COLO668 (cell line): ENCODE data around the gene MYCBPAP.

Experiments used
- DNase-seq: peaks from one replicate; lab custom pipeline; 2025; ENCODE audit not compliant: unreplicated experiment; lab: John Stamatoyannopoulos, UW

The MYCBPAP gene

GRCh38 chr17:50568659-50569058 is 60.4 kb downstream of the MYCBPAP start:
- no peak for DNase-seq

- DNase-seq, result no peak
Measured at GRCh38 chr17:50569592-50569991, 61.4 kb downstream of the MYCBPAP start.

- no peak for DNase-seq
Measured at GRCh38 chr17:50570032-50570431, 61.8 kb downstream of the MYCBPAP start.

GRCh38 chr17:50570528-50570927 is 62.3 kb downstream of the MYCBPAP start:
- DNase-seq, result no peak

- no peak for DNase-seq
Measured at GRCh38 chr17:50571681-50572080, 63.4 kb downstream of the MYCBPAP start.

- DNase-seq, result no peak
Measured at GRCh38 chr17:50572541-50572940, 64.3 kb downstream of the MYCBPAP start.

GRCh38 chr17:50573866-50574611 is 65.8 kb downstream of the MYCBPAP start:
- DNase-seq, result no peak

GRCh38 chr17:50575581-50576210 is 67.5 kb downstream of the MYCBPAP start:
- DNase-seq, result peak; percentile 58

- no peak for DNase-seq
Measured at GRCh38 chr17:50576864-50577263, 68.6 kb downstream of the MYCBPAP start.

- no peak for DNase-seq
Measured at GRCh38 chr17:50577451-50577954, 69.3 kb downstream of the MYCBPAP start.

- DNase-seq, result no peak
Measured at GRCh38 chr17:50578173-50578572, 69.9 kb downstream of the MYCBPAP start.

GRCh38 chr17:50579399-50579798 is 71.2 kb downstream of the MYCBPAP start:
- no peak for DNase-seq

GRCh38 chr17:50580646-50581045 is 72.4 kb downstream of the MYCBPAP start:
- no peak for DNase-seq
